OCI-LY7 (cell line): Measurements from ENCODE around the gene SLC31A1. TPM values are rescaled to one million over a fixed set of nuclear protein-coding genes. Genes with fewer than 3 reads are reported as not detected.

Experiments used
- BruUV-seq: library from RNA; stranded (reverse); fragments of 400-500 nt; replicated peaks from 2 replicates; lab custom pipeline; 2021; lab: Mats Ljungman, UMichigan
- CTCF ChIA-PET: fragments of 300-600 bp; sonication (Branson Sonifier 250); formaldehyde crosslinking; loops from one replicate; lab custom pipeline; 2022; ENCODE audit warnings: antibody characterized with exemption; ENCODE audit not compliant: unreplicated experiment; lab: Charles Lee
- POLR2A ChIA-PET: fragments of 300-600 bp; sonication (Branson Sonifier 250); formaldehyde crosslinking; loops from one replicate; lab custom pipeline; 2022; ENCODE audit warnings: antibody characterized with exemption; lab: Charles Lee
- DNase-seq: peaks from one replicate; pipeline ENCODE4 v3.0.0-alpha.2; 2015; ENCODE audit warnings: low spot score
- H2AFZ ChIP-seq: fragments of 200-600 bp; sonication (generic), shearing (Covaris generic); 2 replicates; pipeline ENCODE4 v1.6.1; 2014; ENCODE audit warnings: mild to moderate bottlenecking, antibody characterized with exemption, low read length, moderate library complexity
- H3K27ac ChIP-seq: fragments of 200-600 bp; sonication (generic); 2 replicates; pipeline ENCODE4 v1.5.1; 2014; ENCODE audit warnings: mixed run types, low read depth, mild to moderate bottlenecking, moderate library complexity, low read length, inconsistent platforms; ENCODE audit not compliant: poor library complexity, severe bottlenecking
- H3K36me3 ChIP-seq: fragments of 200-600 bp; sonication (generic); 2 replicates; pipeline ENCODE4 v1.6.1; 2014; ENCODE audit warnings: mild to moderate bottlenecking, antibody characterized with exemption, low read length, moderate library complexity, mixed read lengths; ENCODE audit not compliant: insufficient read depth
- H3K4me1 ChIP-seq: fragments of 200-600 bp; sonication (generic); 2 replicates; pipeline ENCODE4 v1.5.1; 2014; ENCODE audit warnings: mild to moderate bottlenecking, low read length; ENCODE audit not compliant: insufficient read depth, poor library complexity, severe bottlenecking
- H3K4me2 ChIP-seq: fragments of 200-600 bp; sonication (generic); 2 replicates; pipeline ENCODE4 v1.6.1; 2014; ENCODE audit warnings: mild to moderate bottlenecking, low read length
- H3K4me3 ChIP-seq: fragments of 200-600 bp; sonication (generic); 2 replicates; pipeline ENCODE4 v1.5.1; 2014; ENCODE audit warnings: mild to moderate bottlenecking, low read depth, low read length; ENCODE audit not compliant: poor library complexity, severe bottlenecking
- H3K79me2 ChIP-seq: fragments of 200-600 bp; sonication (generic); 2 replicates; pipeline ENCODE4 v1.6.1; 2016; ENCODE audit warnings: low read depth, mild to moderate bottlenecking, low read length, moderate library complexity, mixed read lengths; ENCODE audit not compliant: insufficient read depth
- H3K9me2 ChIP-seq: fragments of 200-600 bp; sonication (generic); 2 replicates; pipeline ENCODE4 v1.6.1; 2016; ENCODE audit warnings: mild to moderate bottlenecking, low read length, mixed read lengths; ENCODE audit not compliant: insufficient read depth
- H3K9me3 ChIP-seq: fragments of 200-600 bp; sonication (generic); 2 replicates; pipeline ENCODE4 v1.6.1; 2014; ENCODE audit warnings: mild to moderate bottlenecking, mixed run types, low read length, mixed read lengths
- H4K20me1 ChIP-seq: fragments of 200-600 bp; sonication (generic); 2 replicates; pipeline ENCODE4 v1.6.1; 2014; ENCODE audit warnings: mild to moderate bottlenecking, antibody characterized with exemption, low read length, moderate library complexity, mixed read lengths; ENCODE audit not compliant: insufficient read depth
- CTCF ChIP-seq: fragments of 200-600 bp; sonication (generic); conservative IDR thresholded peaks from 2 replicates; pipeline ENCODE4 v1.5.1; 2014; ENCODE audit warnings: mild to moderate bottlenecking, antibody characterized with exemption, low read length, moderate library complexity, mixed read lengths
- EZH2phosphoT487 ChIP-seq: fragments of 200-600 bp; sonication (generic); IDR thresholded peaks from 2 replicates; pipeline ENCODE4 v1.6.1; 2018; ENCODE audit warnings: low read depth, borderline replicate concordance, mild to moderate bottlenecking, mixed run types, antibody characterized with exemption, low read length, moderate library complexity, mixed read lengths
- intact Hi-C: fragments of 100-400 bp; cut with micrococcal nuclease; formaldehyde crosslinking; loops from one replicate; pipeline ENCODE4 v1.10.0; 2022; ENCODE audit not compliant: unreplicated experiment
- total RNA-seq, 2 experiments: library from RNA; depleted of rRNA in 1 of 2; stranded (reverse); fragments of >200 nt in 1 of 2; shearing (Covaris generic) in 1 of 2; gene quantifications; 2 replicates each; pipeline ENCODE4 v1.2.3, GENCODE V29; 2014 to 2022

SLC31A1 gene
- total RNA-seq, 2 experiments from 2014 or later, result 3.9 to 16.7 TPM

DNA sequence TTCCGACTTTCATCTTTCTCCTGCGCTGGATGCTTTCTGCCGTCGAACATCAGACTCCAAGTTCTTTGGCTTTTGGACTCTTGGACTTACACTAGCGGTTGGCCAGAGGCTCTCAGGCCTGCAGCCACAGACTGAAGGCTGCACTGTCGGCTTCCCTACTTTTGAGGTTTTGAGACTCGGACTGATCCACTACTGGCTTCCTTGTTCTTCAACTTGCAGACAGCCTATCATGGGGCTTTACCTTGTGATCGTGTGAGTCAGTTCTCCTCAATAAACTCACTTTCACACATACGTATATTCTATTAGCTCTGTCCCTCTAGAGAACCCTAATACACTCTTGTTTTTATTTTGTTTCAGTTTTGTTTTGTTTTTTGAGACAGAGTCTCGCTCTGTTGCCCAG lies 10.5 kb upstream of the SLC31A1 start:
- intact Hi-C loops, result no loop called here
- no peak for DNase-seq
- H3K9me2 ChIP-seq, result no peaks in the 10 kb centered on the region
- H3K36me3 ChIP-seq, result peaks cover 90% of the 10 kb centered on the region
- peaks cover 39% of the 10 kb centered on the region for H3K79me2 ChIP-seq
- POLR2A ChIA-PET, result interaction anchor here (0.6 kb wide), 1 partner anchor 10 kb away, joined by 3 read pairs; the partner anchor contains the start of genes FKBP15 and SLC31A1
- TF ChIP-seq EZH2phosphoT487, result no peak
- TF ChIP-seq CTCF, result no peak
- H3K4me1 ChIP-seq, result peaks cover 6% of the 10 kb centered on the region
- H3K9me3 ChIP-seq, result no peaks in the 10 kb centered on the region
- no peaks in the 10 kb centered on the region for H4K20me1 ChIP-seq
- no peak overlapping the region for H2AFZ ChIP-seq
- no peak overlapping the region for H3K27ac ChIP-seq
- H3K4me2 ChIP-seq, result no peak overlapping the region
- no TSS peak for BruUV-seq
- no peak overlapping the region for H3K4me3 ChIP-seq
- CTCF ChIA-PET, result no interaction called here

DNA sequence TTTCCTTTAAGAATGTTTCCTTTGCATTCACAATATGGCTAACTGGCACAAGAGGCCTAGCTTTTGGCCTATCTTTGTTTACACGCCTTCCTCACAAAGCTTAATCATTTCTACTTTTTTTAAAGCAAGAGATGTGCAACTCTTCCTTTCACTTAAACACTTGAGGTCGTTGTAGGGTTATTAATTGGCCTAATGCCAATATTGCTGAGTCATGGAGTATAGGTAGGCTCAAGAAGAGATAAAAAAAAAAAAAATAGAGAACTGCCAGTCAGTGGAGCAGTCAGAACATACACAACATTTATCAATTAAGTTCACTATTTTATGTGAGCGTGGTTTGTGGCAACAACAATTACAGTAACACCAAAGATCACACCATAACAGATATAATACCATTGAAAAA lies 6.2 kb upstream of the SLC31A1 start:
- CTCF ChIA-PET, result no interaction called here
- DNase-seq, result no peak
- H3K9me2 ChIP-seq, result no peaks in the 10 kb centered on the region
- peaks cover 72% of the 10 kb centered on the region for H3K36me3 ChIP-seq
- H4K20me1 ChIP-seq, result peaks cover 17% of the 10 kb centered on the region; the same call in 1 of the 2 replicates
- H3K9me3 ChIP-seq, result no peaks in the 10 kb centered on the region
- POLR2A ChIA-PET, result interaction anchor here (0.7 kb wide), 1 partner anchor 15 kb away, joined by 3 read pairs; no protein-coding TSS in a partner anchor
- no TSS peak for BruUV-seq
- no peak overlapping the region for H3K4me2 ChIP-seq
- no peak overlapping the region for H2AFZ ChIP-seq
- H3K4me1 ChIP-seq, result peaks cover 32% of the 10 kb centered on the region
- intact Hi-C loops, result no loop called here
- no peak overlapping the region for H3K4me3 ChIP-seq
- TF ChIP-seq EZH2phosphoT487, result no peak
- no peak for TF ChIP-seq CTCF
- H3K27ac ChIP-seq, result no peak overlapping the region
- H3K79me2 ChIP-seq, result peaks cover 82% of the 10 kb centered on the region

DNA sequence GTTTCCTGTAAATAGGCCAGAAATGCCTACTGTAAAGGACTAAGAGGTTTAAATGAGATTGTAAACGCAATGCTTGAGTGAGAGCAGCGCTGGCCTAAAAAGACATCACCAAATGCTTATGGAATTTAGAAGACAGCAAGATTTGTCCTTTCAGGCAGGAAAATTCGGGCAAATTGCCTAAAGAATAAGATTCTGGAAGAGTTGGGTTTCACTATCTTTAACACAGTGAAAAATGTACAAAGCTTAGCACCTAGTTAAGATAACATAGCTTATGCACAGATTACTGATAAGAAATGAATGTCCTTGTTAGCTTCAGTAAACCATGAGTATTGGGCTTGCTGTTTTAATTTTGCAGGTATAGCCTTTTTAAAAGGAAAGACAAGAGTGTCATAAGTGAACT lies 4.9 kb upstream of the SLC31A1 start:
- TF ChIP-seq CTCF (no peak), EZH2phosphoT487 (no peak)
- Histone ChIP-seq H2AFZ (no peak overlapping the region), H3K4me3 (no peak overlapping the region), H3K9me2 (no peaks in the 10 kb centered on the region), H3K36me3 (peaks cover 63% of the 10 kb centered on the region), H3K27ac (no peak overlapping the region), H4K20me1 (peaks cover 17% of the 10 kb centered on the region; the same call in 1 of the 2 replicates), H3K4me2 (0 out of 2 replicates have a peak overlapping the region, but pooled peaks have one; percentile 9), H3K9me3 (no peaks in the 10 kb centered on the region), H3K4me1 (peaks cover 32% of the 10 kb centered on the region), H3K79me2 (peaks cover 92% of the 10 kb centered on the region)
- intact Hi-C loops, result no loop called here
- DNase-seq, result no peak
- CTCF ChIA-PET, result no interaction called here
- no TSS peak for BruUV-seq
- POLR2A ChIA-PET, result no interaction called here
